IMR-90 (cell line): Measurements from ENCODE around the gene ARHGAP10.

Source experiments
- BHLHE40 ChIP-seq: fragments of 150-350 bp; IDR thresholded peaks from 2 replicates; pipeline ENCODE4 v1.6.1; 2016; ENCODE audit warnings: mild to moderate bottlenecking, low read depth, low read length
- CEBPB ChIP-seq: IDR thresholded peaks from 2 replicates; pipeline ENCODE4 v1.6.1; 2012; ENCODE audit warnings: low read depth, low read length, improper control_type of control experiment
- FOS ChIP-seq: fragments of 150-350 bp; IDR thresholded peaks from 2 replicates; pipeline ENCODE4 v1.6.1; 2016; ENCODE audit warnings: low read depth, low read length
- MAZ ChIP-seq: IDR thresholded peaks from 2 replicates; pipeline ENCODE4 v1.6.1; 2012; ENCODE audit warnings: low read depth, mild to moderate bottlenecking, low read length, improper control_type of control experiment, moderate library complexity, borderline replicate concordance
- MXI1 ChIP-seq: IDR thresholded peaks from 2 replicates; pipeline ENCODE4 v1.6.1; 2012; ENCODE audit warnings: low read depth, mild to moderate bottlenecking, low read length, moderate library complexity, borderline replicate concordance
- NFE2L2 ChIP-seq: fragments of 150-350 bp; IDR thresholded peaks from 2 replicates; pipeline ENCODE4 v1.6.1; 2016; ENCODE audit warnings: low read depth, mild to moderate bottlenecking, low read length
- POLR2A ChIP-seq: IDR thresholded peaks from 2 replicates; pipeline ENCODE4 v1.6.1; 2012; ENCODE audit warnings: mild to moderate bottlenecking, low read depth, low read length
- RAD21 ChIP-seq: IDR thresholded peaks from 2 replicates; pipeline ENCODE4 v1.6.1; 2012; ENCODE audit warnings: low read length, improper control_type of control experiment
- RCOR1 ChIP-seq: IDR thresholded peaks from 2 replicates; pipeline ENCODE4 v1.6.1; 2012; ENCODE audit warnings: mild to moderate bottlenecking, low read length, improper control_type of control experiment; ENCODE audit not compliant: insufficient replicate concordance
- RFX5 ChIP-seq: IDR thresholded peaks from 2 replicates; pipeline ENCODE4 v1.8.0; 2012; ENCODE audit warnings: low read depth, mild to moderate bottlenecking, low read length, moderate library complexity
- SMC3 ChIP-seq: fragments of 150-350 bp; IDR thresholded peaks from 2 replicates; pipeline ENCODE4 v1.6.1; 2016; ENCODE audit warnings: low read depth, mild to moderate bottlenecking, antibody characterized with exemption, low read length, moderate library complexity
- TF ChIP-seq, protein P1 (sequence below): conservative IDR thresholded peaks from 2 replicates; pipeline ENCODE4 v1.5.1; 2012; ENCODE audit warnings: mild to moderate bottlenecking, low read depth, low read length, improper control_type of control experiment
- TF ChIP-seq, protein P2 (sequence below): fragments of 150-350 bp; IDR thresholded peaks from 2 replicates; pipeline ENCODE4 v1.6.1; 2017; ENCODE audit warnings: mild to moderate bottlenecking, antibody characterized with exemption, low read length, low read depth

DNA sequence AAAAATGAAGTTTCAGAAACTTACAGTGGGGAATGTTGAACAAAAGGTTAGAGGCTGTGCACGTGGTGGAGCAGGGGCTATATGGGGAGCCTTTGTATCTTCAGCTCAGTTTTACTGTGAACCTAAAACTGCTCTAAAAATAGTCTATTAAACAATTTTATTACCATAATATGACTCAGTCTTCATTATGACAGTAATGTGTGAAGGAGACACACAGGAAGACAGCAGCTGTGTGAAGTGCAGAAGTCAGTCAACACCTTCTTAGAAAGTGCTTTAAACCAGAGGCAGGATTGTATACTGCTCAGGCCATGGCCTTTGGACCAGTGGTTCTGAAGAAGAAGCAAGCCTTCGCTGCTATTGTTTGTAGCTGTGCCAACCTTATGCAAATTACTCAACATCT lies 89.7 kb downstream of the ARHGAP10 start:
- TF ChIP-seq RFX5 (no peak), CEBPB (no peak), POLR2A (no peak), BHLHE40 (no peak), SMC3 (no peak), RAD21 (no peak), MXI1 (no peak), FOS (no peak), MAZ (no peak), NFE2L2 (no peak), RCOR1 (no peak)
- TF ChIP-seq, protein P1, sequence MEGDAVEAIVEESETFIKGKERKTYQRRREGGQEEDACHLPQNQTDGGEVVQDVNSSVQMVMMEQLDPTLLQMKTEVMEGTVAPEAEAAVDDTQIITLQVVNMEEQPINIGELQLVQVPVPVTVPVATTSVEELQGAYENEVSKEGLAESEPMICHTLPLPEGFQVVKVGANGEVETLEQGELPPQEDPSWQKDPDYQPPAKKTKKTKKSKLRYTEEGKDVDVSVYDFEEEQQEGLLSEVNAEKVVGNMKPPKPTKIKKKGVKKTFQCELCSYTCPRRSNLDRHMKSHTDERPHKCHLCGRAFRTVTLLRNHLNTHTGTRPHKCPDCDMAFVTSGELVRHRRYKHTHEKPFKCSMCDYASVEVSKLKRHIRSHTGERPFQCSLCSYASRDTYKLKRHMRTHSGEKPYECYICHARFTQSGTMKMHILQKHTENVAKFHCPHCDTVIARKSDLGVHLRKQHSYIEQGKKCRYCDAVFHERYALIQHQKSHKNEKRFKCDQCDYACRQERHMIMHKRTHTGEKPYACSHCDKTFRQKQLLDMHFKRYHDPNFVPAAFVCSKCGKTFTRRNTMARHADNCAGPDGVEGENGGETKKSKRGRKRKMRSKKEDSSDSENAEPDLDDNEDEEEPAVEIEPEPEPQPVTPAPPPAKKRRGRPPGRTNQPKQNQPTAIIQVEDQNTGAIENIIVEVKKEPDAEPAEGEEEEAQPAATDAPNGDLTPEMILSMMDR, result no peak
- TF ChIP-seq, protein P2, sequence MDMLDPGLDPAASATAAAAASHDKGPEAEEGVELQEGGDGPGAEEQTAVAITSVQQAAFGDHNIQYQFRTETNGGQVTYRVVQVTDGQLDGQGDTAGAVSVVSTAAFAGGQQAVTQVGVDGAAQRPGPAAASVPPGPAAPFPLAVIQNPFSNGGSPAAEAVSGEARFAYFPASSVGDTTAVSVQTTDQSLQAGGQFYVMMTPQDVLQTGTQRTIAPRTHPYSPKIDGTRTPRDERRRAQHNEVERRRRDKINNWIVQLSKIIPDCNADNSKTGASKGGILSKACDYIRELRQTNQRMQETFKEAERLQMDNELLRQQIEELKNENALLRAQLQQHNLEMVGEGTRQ, result no peak
